H1 (cell line): ENCODE data around the gene CEBPA. TPM values are rescaled to one million over a fixed set of nuclear protein-coding genes. Genes with fewer than 3 reads are reported as not detected.
"Not testable (repeated sequence)": the region's sequence is repeated elsewhere in the genome, so short reads cannot be mapped to it uniquely, and the experiment has no call there.

Experiments used
- CTCF ChIA-PET: fragments of 300-600 bp; sonication (Branson Sonifier 250); formaldehyde crosslinking; loops from one replicate; lab custom pipeline; 2021; ENCODE audit not compliant: partially characterized antibody; lab: Charles Lee
- POLR2A ChIA-PET: fragments of 300-600 bp; sonication (Branson Sonifier 250); formaldehyde crosslinking; loops from one replicate; lab custom pipeline; 2021; ENCODE audit warnings: inconsistent platforms; ENCODE audit not compliant: partially characterized antibody; lab: Charles Lee
- DNase-seq, 2 experiments: peaks; one replicate each; pipeline versions ENCODE4 v3.0.0 to v3.0.0-alpha.2; 2010 to 2022; ENCODE audit warnings: low spot score in 2 of 2, low read depth in 1 of 2, mixed read lengths in 1 of 2
- FAIRE-seq: peaks from 2 replicates; lab custom pipeline; 2011; peaks lifted over from hg19 to GRCh38; lab: Jason Lieb, UNC
- H2AFZ ChIP-seq: 2 replicates; pipeline ENCODE4 v1.8.1; 2012; ENCODE audit warnings: low read length, inconsistent platforms
- H2AK5ac ChIP-seq: 2 replicates; pipeline ENCODE4 v1.6.1; 2013; ENCODE audit warnings: low read depth, low read length
- H2BK120ac ChIP-seq: replicated peaks from 2 replicates; pipeline ENCODE3; 2013; ENCODE audit warnings: low read depth, low read length, inconsistent platforms
- H2BK12ac ChIP-seq: 2 replicates; pipeline ENCODE4 v1.6.1; 2013; ENCODE audit warnings: low read depth, low read length
- H2BK15ac ChIP-seq: 2 replicates; pipeline ENCODE4 v1.6.1; 2013; ENCODE audit warnings: low read length
- H2BK20ac ChIP-seq: 2 replicates; pipeline ENCODE4 v1.6.1; 2013; ENCODE audit warnings: low read length
- H2BK5ac ChIP-seq: 2 replicates; pipeline ENCODE4 v1.6.1; 2013; ENCODE audit warnings: low read depth, low read length
- H3K14ac ChIP-seq: 2 replicates; pipeline ENCODE4 v1.6.1; 2013; ENCODE audit warnings: inconsistent platforms; ENCODE audit not compliant: insufficient read length
- H3K18ac ChIP-seq: 2 replicates; pipeline ENCODE4 v1.6.1; 2013; ENCODE audit warnings: low read length; ENCODE audit errors: extremely low read depth
- H3K23ac ChIP-seq: 2 replicates; pipeline ENCODE4 v1.6.1; 2013; ENCODE audit warnings: inconsistent platforms; ENCODE audit not compliant: insufficient read length
- H3K23me2 ChIP-seq: 2 replicates; pipeline ENCODE4 v1.6.1; 2013; ENCODE audit warnings: low read depth, low read length
- H3K27ac ChIP-seq: 2 replicates; pipeline ENCODE4 v1.6.1; 2011; ENCODE audit warnings: low read depth, low read length, inconsistent platforms
- H3K27me3 ChIP-seq, 4 experiments: replicated peaks in 1 of 4; 1 replicate in 1 of 4; 2 replicates in 3 of 4; pipeline versions ENCODE4 v1.6.1 to v1.8.1; 2011 to 2013; ENCODE audit warnings: low read length in 3 of 4, mild to moderate bottlenecking in 3 of 4, inconsistent platforms in 2 of 4, mixed read lengths in 2 of 4, moderate library complexity in 1 of 4; ENCODE audit not compliant: control insufficient read depth in 3 of 4, insufficient read depth in 3 of 4; ENCODE audit errors: extremely low read depth in 1 of 4
- H3K36me3 ChIP-seq, 4 experiments: 2 replicates each; pipeline versions ENCODE4 v1.6.1 to v1.8.1; 2011 to 2013; ENCODE audit warnings: mild to moderate bottlenecking in 4 of 4, low read length in 3 of 4, moderate library complexity in 2 of 4, control low read depth in 1 of 4, inconsistent platforms in 1 of 4; ENCODE audit not compliant: insufficient read depth in 4 of 4, control insufficient read depth in 2 of 4
- H3K4ac ChIP-seq: replicated peaks from 2 replicates; pipeline ENCODE3; 2013; ENCODE audit warnings: low read length, low read depth, mixed read lengths, inconsistent platforms; ENCODE audit not compliant: insufficient read length
- H3K4me1 ChIP-seq, 4 experiments: replicated peaks in 1 of 4; 1 replicate in 1 of 4; 2 replicates in 3 of 4; pipeline versions ENCODE4 v1.6.1 to v1.8.1; 2011 to 2013; ENCODE audit warnings: low read length in 3 of 4, inconsistent platforms in 2 of 4, mixed read lengths in 1 of 4; ENCODE audit not compliant: insufficient read depth in 4 of 4, control insufficient read depth in 3 of 4
- H3K4me2 ChIP-seq, 2 experiments: 2 replicates each; pipeline versions ENCODE4 v1.6.1 to v1.8.1; 2011 to 2013; ENCODE audit warnings: low read depth in 2 of 2, low read length in 2 of 2, control low read depth in 1 of 2, inconsistent platforms in 1 of 2, mild to moderate bottlenecking in 1 of 2; ENCODE audit not compliant: insufficient read depth in 1 of 2
- H3K4me3 ChIP-seq, 4 experiments: fragments of 200-600, 300-600 bp in 1 of 4; sonication (generic), shearing (Covaris generic), sonication (Bioruptor Twin) in 1 of 4; 2 replicates each; pipeline versions ENCODE4 v1.5.1 to v1.8.1; 2011 to 2016; ENCODE audit warnings: low read length in 4 of 4, low read depth in 3 of 4, control low read depth in 2 of 4, inconsistent platforms in 2 of 4, mild to moderate bottlenecking in 2 of 4, mixed read lengths in 1 of 4, moderate library complexity in 1 of 4; ENCODE audit not compliant: insufficient read depth in 2 of 4; ENCODE audit errors: extremely low read depth in 1 of 4
- H3K56ac ChIP-seq: replicated peaks from 2 replicates; pipeline ENCODE3; 2013; ENCODE audit warnings: low read depth, mild to moderate bottlenecking, mixed read lengths, low read length, inconsistent platforms; ENCODE audit not compliant: insufficient read length
- H3K79me1 ChIP-seq: 2 replicates; pipeline ENCODE4 v1.6.1; 2013; ENCODE audit warnings: low read depth, low read length, control low read depth
- H3K79me2 ChIP-seq, 2 experiments: 2 replicates each; pipeline versions ENCODE4 v1.6.1 to v1.8.1; 2012 to 2013; ENCODE audit warnings: low read length in 2 of 2, mild to moderate bottlenecking in 2 of 2, inconsistent platforms in 1 of 2; ENCODE audit not compliant: insufficient read depth in 2 of 2, control insufficient read depth in 1 of 2
- H3K9ac ChIP-seq, 4 experiments: replicated peaks in 1 of 4; 1 replicate in 1 of 4; 2 replicates in 3 of 4; pipeline versions ENCODE4 v1.6.1 to v1.8.1; 2011 to 2013; ENCODE audit warnings: low read depth in 3 of 4, low read length in 3 of 4, control low read depth in 2 of 4, mild to moderate bottlenecking in 2 of 4, moderate library complexity in 2 of 4, inconsistent platforms in 1 of 4; ENCODE audit errors: extremely low read depth in 1 of 4
- H3K9me3 ChIP-seq, 2 experiments: 2 replicates each; pipeline versions ENCODE4 v1.6.1 to v1.8.1; 2012 to 2013; ENCODE audit warnings: mild to moderate bottlenecking in 2 of 2, moderate library complexity in 2 of 2, control low read depth in 1 of 2, inconsistent platforms in 1 of 2, low read depth in 1 of 2, low read length in 1 of 2, mixed read lengths in 1 of 2; ENCODE audit not compliant: insufficient read depth in 2 of 2
- H4K20me1 ChIP-seq, 2 experiments: replicated peaks in 1 of 2; 2 replicates each; pipeline versions ENCODE3 to v1.8.1; 2011 to 2013; ENCODE audit warnings: inconsistent platforms in 2 of 2, low read length in 2 of 2, mild to moderate bottlenecking in 1 of 2; ENCODE audit not compliant: insufficient read depth in 2 of 2, control insufficient read depth in 1 of 2
- H4K5ac ChIP-seq: 2 replicates; pipeline ENCODE4 v1.6.1; 2013; ENCODE audit warnings: low read length, low read depth, mixed read lengths, inconsistent platforms; ENCODE audit not compliant: insufficient read length
- H4K8ac ChIP-seq: 2 replicates; pipeline ENCODE4 v1.8.0; 2013; ENCODE audit warnings: mild to moderate bottlenecking, moderate library complexity, low read length, inconsistent platforms; ENCODE audit not compliant: insufficient read depth; ENCODE audit errors: extremely low read depth
- H4K91ac ChIP-seq: replicated peaks from 2 replicates; pipeline ENCODE3; 2013; ENCODE audit warnings: low read length, mixed read lengths, inconsistent platforms; ENCODE audit not compliant: insufficient read length
- WGBS, 2 experiments: shearing (Covaris generic) in 1 of 2; methylation state at CpG; one replicate each; pipeline versions ENCODE4 v1.1.6 to v1.1.7; 2013 to 2015; ENCODE audit warnings: low lambda C conversion rate in 2 of 2, mixed read lengths in 2 of 2, inconsistent platforms in 1 of 2, low coverage in 1 of 2, missing lambda C conversion rate in 1 of 2; ENCODE audit not compliant: insufficient replicate concordance in 2 of 2, insufficient coverage in 1 of 2, insufficient read length in 1 of 2; ENCODE audit errors: extremely low coverage in 1 of 2, missing lambda C conversion rate in 1 of 2; 5-methylcytosine and 5-hydroxymethylcytosine counted together
- polyA plus RNA-seq, 7 experiments: library from polyadenylated mRNA; depleted of rRNA in 3 of 7; stranded (reverse) in 5 of 7; unstranded in 2 of 7; fragments of >200 nt in 5 of 7; fragments of 200-250 nt in 2 of 7; gene quantifications; 1 replicate in 5 of 7; 2 replicates in 1 of 7; 4 replicates in 1 of 7; pipeline versions ENCODE4 v1.2.1 to v1.2.3, GENCODE V29; 2011 to 2013; ENCODE audit warnings: missing spikeins in 2 of 7, mixed read lengths in 2 of 7
- total RNA-seq: library from RNA; stranded (reverse); fragmentation: NEBNext Ultra II Directional; extraction: Animal tissue kit (Norgen Biotek cat#: 25700); gene quantifications from 2 replicates; pipeline ENCODE4 v1.2.1, GENCODE V29; 2021

The CEBPA gene
- total and polyA plus RNA-seq, 2 of the 8 experiments (the other 6 are each of a cell fraction or from before 2014, with no cell fraction given), result 2.0 to 2.7 TPM

DNA sequence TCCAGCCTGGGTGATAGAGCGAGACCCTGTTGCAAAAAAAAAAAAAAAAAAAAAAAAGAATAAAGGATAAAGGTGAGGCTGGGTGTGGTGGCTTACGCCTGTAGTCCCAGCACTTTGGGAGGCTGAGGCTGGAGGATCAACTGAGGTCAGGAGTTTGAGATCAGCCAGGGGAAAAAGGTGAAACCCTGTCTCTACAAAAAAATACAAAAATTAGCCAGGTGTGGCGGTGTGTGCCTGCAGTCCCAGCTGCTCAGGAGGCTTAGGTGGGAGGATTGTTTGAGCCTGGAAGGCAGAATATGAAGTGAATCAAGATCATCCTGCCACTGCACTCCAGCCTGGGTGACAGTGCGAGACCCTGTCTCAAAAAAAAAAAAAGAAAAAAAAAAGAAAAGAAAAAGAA, 15.7 kb upstream of the CEBPA start:
- CTCF ChIA-PET, H3K4ac ChIP-seq, H3K14ac ChIP-seq, H3K4me1 ChIP-seq, H2BK20ac ChIP-seq, H3K4me2 ChIP-seq, H3K18ac ChIP-seq, H2BK120ac ChIP-seq, H3K9me3 ChIP-seq, H4K5ac ChIP-seq, H3K79me1 ChIP-seq, H3K27ac ChIP-seq, H3K36me3 ChIP-seq, H2AFZ ChIP-seq, H3K23ac ChIP-seq, H3K27me3 ChIP-seq, FAIRE-seq, H2BK12ac ChIP-seq, H4K8ac ChIP-seq, H3K9ac ChIP-seq, H2BK15ac ChIP-seq, H4K91ac ChIP-seq, H3K56ac ChIP-seq, H2AK5ac ChIP-seq, H3K79me2 ChIP-seq, DNase-seq, H3K23me2 ChIP-seq, H4K20me1 ChIP-seq, H2BK5ac ChIP-seq, H3K4me3 ChIP-seq: not testable (repeated sequence)
- 93% methylated on average over 2 of the region's 4 CpGs; no CpG with 5 or more reads in 1 of the 2 experiments for WGBS, 2 experiments
- POLR2A ChIA-PET, result interaction anchor here (0.9 to 1.0 kb wide), 2 partner anchors 11 kb away, joined by 3 to 4 read pairs; no protein-coding TSS in a partner anchor
